ENCODE measurements around the gene INPP4B.
"Not testable (repeated sequence)": the region's sequence is repeated elsewhere in the genome, so short reads cannot be mapped to it uniquely, and the experiment has no call there.

INPP4B gene

GRCh38 chr4:142509881-142510280 is 336.2 kb downstream of the INPP4B start:
- Histone ChIP-seq H3K4me2 (no peak overlapping the region), H3K4me3 (no peak overlapping the region), H3K4me1 (no peaks in the 10 kb centered on the region), H3K9ac (no peak overlapping the region), H3K9me3 (no peaks in the 10 kb centered on the region), H3K36me3 (no peaks in the 10 kb centered on the region), H4K20me1 (no peaks in the 10 kb centered on the region), H3K27ac (no peak overlapping the region), H3K27me3 (no peaks in the 10 kb centered on the region)
- no peak for TF ChIP-seq Cebpa-rat (IDR thresholded peaks at IDR 0.05)

GRCh38 chr4:142509381-142509780 is 336.7 kb downstream of the INPP4B start:
- H3K27me3 ChIP-seq, H3K27ac ChIP-seq, H3K4me2 ChIP-seq, H3K4me3 ChIP-seq, H3K9ac ChIP-seq, H3K4me1 ChIP-seq, H4K20me1 ChIP-seq, H3K9me3 ChIP-seq, H3K36me3 ChIP-seq: not testable (repeated sequence)

GRCh38 chr4:142500966-142501365 is 345.1 kb downstream of the INPP4B start:
- TF ChIP-seq Cebpa-rat (IDR thresholded peaks at IDR 0.05): no peak
- Histone ChIP-seq H4K20me1 (no peaks in the 10 kb centered on the region), H3K4me2 (no peak overlapping the region), H3K4me1 (no peaks in the 10 kb centered on the region), H3K36me3 (no peaks in the 10 kb centered on the region), H3K4me3 (no peak overlapping the region), H3K27ac (no peak overlapping the region), H3K9ac (no peak overlapping the region), H3K27me3 (no peaks in the 10 kb centered on the region), H3K9me3 (no peaks in the 10 kb centered on the region)

- Histone ChIP-seq H3K4me2 (no peak overlapping the region), H3K27ac (no peak overlapping the region), H3K4me1 (no peaks in the 10 kb centered on the region), H3K9ac (no peak overlapping the region), H3K36me3 (no peaks in the 10 kb centered on the region), H3K27me3 (no peaks in the 10 kb centered on the region), H4K20me1 (no peaks in the 10 kb centered on the region), H3K4me3 (no peak overlapping the region), H3K9me3 (no peaks in the 10 kb centered on the region)
- no peak for TF ChIP-seq Cebpa-rat (IDR thresholded peaks at IDR 0.05)
These were observed 348.5 kb downstream of the INPP4B start for GRCh38 chr4:142497606-142498005.

- TF ChIP-seq Cebpa-rat (IDR thresholded peaks at IDR 0.05): no peak
These were observed 352.6 kb downstream of the INPP4B start for GRCh38 chr4:142493255-142494110.

GRCh38 chr4:142485452-142485851 is 360.6 kb downstream of the INPP4B start:
- Histone ChIP-seq H3K9ac (no peak overlapping the region), H3K4me1 (no peaks in the 10 kb centered on the region), H3K27me3 (no peaks in the 10 kb centered on the region), H3K27ac (no peak overlapping the region), H3K9me3 (no peaks in the 10 kb centered on the region), H4K20me1 (no peaks in the 10 kb centered on the region), H3K36me3 (no peaks in the 10 kb centered on the region), H3K4me2 (no peak overlapping the region), H3K4me3 (no peak overlapping the region)
- no peak for TF ChIP-seq Cebpa-rat (IDR thresholded peaks at IDR 0.05)

More at GRCh38 chr4:142493255-142494110, 352.6 kb downstream of the INPP4B start:
- Histone ChIP-seq H3K4me1 (no peaks in the 10 kb centered on the region), H3K4me2 (no peak overlapping the region), H3K27ac (no peak overlapping the region), H3K4me3 (no peak overlapping the region), H3K9me3 (no peaks in the 10 kb centered on the region), H4K20me1 (no peaks in the 10 kb centered on the region), H3K27me3 (no peaks in the 10 kb centered on the region), H3K9ac (no peak overlapping the region), H3K36me3 (no peaks in the 10 kb centered on the region)

GRCh38 chr4:142480244-142480643 is 365.9 kb downstream of the INPP4B start:
- no peaks in the 10 kb centered on the region for H3K27me3 ChIP-seq
- H3K4me1 ChIP-seq: no peaks in the 10 kb centered on the region
- H3K9ac ChIP-seq: no peak overlapping the region
- no peaks in the 10 kb centered on the region for H3K9me3 ChIP-seq
- no peak overlapping the region for H3K27ac ChIP-seq
- no peak for TF ChIP-seq Cebpa-rat (IDR thresholded peaks at IDR 0.05)
- no peaks in the 10 kb centered on the region for H3K36me3 ChIP-seq
- H3K4me2 ChIP-seq: no peak overlapping the region
- H3K4me3 ChIP-seq: no peak overlapping the region
- no peaks in the 10 kb centered on the region for H4K20me1 ChIP-seq

- H3K9me3 ChIP-seq: no peaks in the 10 kb centered on the region
- H3K4me2 ChIP-seq: no peak overlapping the region
- no peak overlapping the region for H3K4me3 ChIP-seq
- H3K27me3 ChIP-seq: no peaks in the 10 kb centered on the region
- H3K9ac ChIP-seq: no peak overlapping the region
- TF ChIP-seq Cebpa-rat (IDR thresholded peaks at IDR 0.05): no peak
- peaks cover 12% of the 10 kb centered on the region for H3K4me1 ChIP-seq
- H3K27ac ChIP-seq: no peak overlapping the region
- H4K20me1 ChIP-seq: no peaks in the 10 kb centered on the region
- no peaks in the 10 kb centered on the region for H3K36me3 ChIP-seq
These were observed 370.4 kb downstream of the INPP4B start for GRCh38 chr4:142475663-142476062.

GRCh38 chr4:142474398-142475087 is 371.6 kb downstream of the INPP4B start:
- Histone ChIP-seq H3K4me1 (peaks cover 12% of the 10 kb centered on the region), H3K27me3 (no peaks in the 10 kb centered on the region), H4K20me1 (no peaks in the 10 kb centered on the region), H3K9ac (no peak overlapping the region), H3K36me3 (no peaks in the 10 kb centered on the region), H3K4me2 (no peak overlapping the region), H3K4me3 (no peak overlapping the region), H3K27ac (0 out of 2 replicates have a peak overlapping the region, but pooled peaks have one; percentile 31), H3K9me3 (no peaks in the 10 kb centered on the region)
- no peak for TF ChIP-seq Cebpa-rat (IDR thresholded peaks at IDR 0.05)

- H3K27ac ChIP-seq: peak overlapping the region; percentile 31; the same call in 1 of the 2 replicates
These were observed 372.2 kb downstream of the INPP4B start for GRCh38 chr4:142473960-142474338.

More at GRCh38 chr4:142473960-142474338, 372.2 kb downstream of the INPP4B start:
- no peaks in the 10 kb centered on the region for H4K20me1 ChIP-seq
- H3K4me3 ChIP-seq: no peak overlapping the region
- peaks cover 12% of the 10 kb centered on the region for H3K4me1 ChIP-seq
- no peaks in the 10 kb centered on the region for H3K9me3 ChIP-seq
- TF ChIP-seq Cebpa-rat (IDR thresholded peaks at IDR 0.05): no peak
- no peaks in the 10 kb centered on the region for H3K36me3 ChIP-seq
- H3K9ac ChIP-seq: no peak overlapping the region
- peak overlapping the region; percentile 45 for H3K4me2 ChIP-seq
- no peaks in the 10 kb centered on the region for H3K27me3 ChIP-seq
